K562 (cell line): ENCODE data around the gene PPP1R37. TPM values are rescaled to one million over a fixed set of nuclear protein-coding genes. Genes with fewer than 3 reads are reported as not detected.

ENCODE experiments used
- ATAC-seq: fragments of 200-7000 bp; cut with Tn5 transposase; 3 replicates; pipeline ENCODE4 v1.9.1; 2020; ENCODE audit warnings: moderate library complexity
- BruUV-seq: library from RNA; stranded (reverse); fragments of 400-500 nt; replicated peaks from 2 replicates; lab custom pipeline; 2021; lab: Mats Ljungman, UMichigan
- CTCF ChIA-PET: fragments of 300-600 bp; formaldehyde crosslinking; extraction: SDS; loops from one replicate; lab custom pipeline; 2021; ENCODE audit warnings: low intra/inter-chr PET ratio; lab: Yijun Ruan, JAX
- POLR2A ChIA-PET: fragments of 300-600, 350-650 bp; sonication (Branson Sonifier 250); formaldehyde crosslinking; extraction: SDS; loops from one replicate; lab custom pipeline; 2021; ENCODE audit warnings: antibody characterized with exemption, inconsistent platforms; lab: Yijun Ruan, JAX
- DNase-seq, 4 experiments: peaks; one replicate each; pipeline versions ENCODE4 v3.0.0 to v3.0.0-alpha.2; 2011 to 2018; ENCODE audit warnings: low spot score in 3 of 4, mixed read lengths in 3 of 4; ENCODE audit errors: extremely low read depth in 1 of 4
- FAIRE-seq: peaks from 2 replicates; lab custom pipeline; 2011; peaks lifted over from hg19 to GRCh38; lab: Jason Lieb, UNC
- H2AFZ ChIP-seq: 2 replicates; pipeline ENCODE4 v1.6.0; 2011; ENCODE audit warnings: low read depth, low read length, control low read depth, inconsistent platforms
- H3K27ac ChIP-seq: fragments of 200-600 bp; 3 replicates; pipeline ENCODE4 v1.8.0; 2011; ENCODE audit warnings: low read depth, mild to moderate bottlenecking, control low read depth, inconsistent platforms, low read length, moderate library complexity, mixed read lengths; ENCODE audit errors: extremely low read depth
- H3K27me3 ChIP-seq, 2 experiments: fragments of 300-600 bp in 1 of 2; 2 replicates in 1 of 2; 3 replicates in 1 of 2; pipeline versions ENCODE4 v1.6.0 to v1.8.0; 2011; ENCODE audit warnings: inconsistent platforms in 2 of 2, low read length in 2 of 2, mild to moderate bottlenecking in 1 of 2, mixed read lengths in 1 of 2, moderate library complexity in 1 of 2; ENCODE audit not compliant: control insufficient read depth in 2 of 2, insufficient read depth in 2 of 2
- H3K36me3 ChIP-seq: fragments of 300-600 bp; 3 replicates; pipeline ENCODE4 v1.8.0; 2011; ENCODE audit warnings: mild to moderate bottlenecking, low read length, inconsistent platforms; ENCODE audit not compliant: control insufficient read depth, insufficient read depth
- H3K4me1 ChIP-seq, 2 experiments: fragments of 200-600 bp in 1 of 2; replicated peaks in 1 of 2; 2 replicates in 1 of 2; 3 replicates in 1 of 2; pipeline versions ENCODE4 v1.5.1 to v1.8.0; 2011; ENCODE audit warnings: inconsistent platforms in 2 of 2, low read length in 2 of 2, mild to moderate bottlenecking in 1 of 2, mixed read lengths in 1 of 2, moderate library complexity in 1 of 2; ENCODE audit not compliant: control insufficient read depth in 2 of 2, insufficient read depth in 2 of 2
- H3K4me2 ChIP-seq: 2 replicates; pipeline ENCODE4 v1.6.1; 2011; ENCODE audit warnings: low read length, control low read depth, inconsistent platforms, mixed read lengths; ENCODE audit not compliant: insufficient read depth
- H3K4me3 ChIP-seq: fragments of 200-600 bp; sonication (generic), shearing (Covaris generic); 2 replicates; pipeline ENCODE4 v1.5.1; 2016; ENCODE audit warnings: control low read depth, inconsistent platforms
- H3K79me2 ChIP-seq: fragments of 200-600 bp; 3 replicates; pipeline ENCODE4 v1.8.0; 2011; ENCODE audit warnings: low read length, inconsistent platforms; ENCODE audit not compliant: control insufficient read depth, insufficient read depth
- H3K9ac ChIP-seq, 2 experiments: 2 replicates each; pipeline versions ENCODE4 v1.6.0 to v1.6.1; 2011; ENCODE audit warnings: low read depth in 2 of 2, low read length in 2 of 2, control low read depth in 1 of 2, inconsistent platforms in 1 of 2, mild to moderate bottlenecking in 1 of 2, mixed read lengths in 1 of 2; ENCODE audit not compliant: insufficient read depth in 1 of 2
- H3K9me1 ChIP-seq: one replicate; pipeline ENCODE4 v1.6.0; 2011; ENCODE audit warnings: inconsistent platforms, mild to moderate bottlenecking, low read length, moderate library complexity; ENCODE audit not compliant: control insufficient read depth, insufficient read depth
- H3K9me3 ChIP-seq: replicated peaks from 2 replicates; pipeline ENCODE4 v1.5.1; 2011; ENCODE audit warnings: low read depth, low read length, inconsistent platforms; ENCODE audit not compliant: control insufficient read depth, insufficient read depth
- H4K20me1 ChIP-seq: replicated peaks from 2 replicates; pipeline ENCODE4 v1.6.1; 2011; ENCODE audit warnings: low read length, inconsistent platforms, mixed read lengths; ENCODE audit not compliant: control insufficient read depth, insufficient read depth
- HDAC8 ChIP-seq: fragments of 450-650 bp; IDR thresholded peaks from 2 replicates; pipeline ENCODE4 v1.6.1; 2016; ENCODE audit warnings: mild to moderate bottlenecking, missing genetic modification characterization, moderate library complexity, missing compliant biosample characterization
- PYGO2 ChIP-seq: fragments of 450-650 bp; IDR thresholded peaks from 2 replicates; pipeline ENCODE4 v1.6.1; 2016; ENCODE audit warnings: mild to moderate bottlenecking, missing genetic modification characterization, moderate library complexity, missing compliant biosample characterization
- ZBTB12 ChIP-seq: fragments of 250-450 bp; sonication (Bioruptor Pico); IDR thresholded peaks from 2 replicates; pipeline ENCODE4 v1.4.0; 2020
- ZNF609 ChIP-seq: sonication (generic); formaldehyde crosslinking; IDR thresholded peaks from 2 replicates; pipeline ENCODE4 v1.8.1; 2023; ENCODE audit warnings: missing genetic modification reagents, mild to moderate bottlenecking, borderline replicate concordance
- WGBS: fragments of 100-300 bp; shearing (Covaris generic); methylation state at CpG from one replicate; pipeline ENCODE4 v1.1.6; 2016; ENCODE audit warnings: low coverage, mixed read lengths; ENCODE audit not compliant: insufficient coverage; ENCODE audit errors: missing lambda C conversion rate; 5-methylcytosine and 5-hydroxymethylcytosine counted together
- in situ Hi-C: fragments of 300-500 bp; cut with MboI; formaldehyde crosslinking; loops from 4 replicates; pipeline ENCODE4 v1.15.0; 2018; ENCODE audit warnings: inconsistent platforms, mixed read lengths
- intact Hi-C: fragments of 100-400 bp; cut with micrococcal nuclease; formaldehyde crosslinking; loops from 2 replicates; pipeline ENCODE4 v1.14.2; 2022
- polyA plus RNA-seq, 8 experiments: library from polyadenylated mRNA; depleted of rRNA in 4 of 8; stranded (reverse) in 5 of 8; unstranded in 3 of 8; fragments of >200 nt; fragmentation: Nextera tagmentation in 2 of 8; fragmentation: Illumina TruSeq in 1 of 8; extraction: Ambion mirVana in 2 of 8; extraction: Trizol in 1 of 8; gene quantifications; 2 replicates each; pipeline versions ENCODE4 v1.2.1 to v1.2.3, GENCODE V29; 2011 to 2014; ENCODE audit warnings: inconsistent platforms in 1 of 8, missing spikeins in 1 of 8
- total RNA-seq, 7 experiments: library from RNA; depleted of rRNA in 6 of 7; stranded (reverse); fragments of >200 nt in 6 of 7; fragmentation: Illumina TruSeq in 2 of 7; extraction: Trizol in 2 of 7; gene quantifications; 2 replicates each; pipeline versions ENCODE4 v1.2.1 to v1.2.3, GENCODE V29; 2011 to 2021; ENCODE audit warnings: low replicate concordance in 1 of 7

PPP1R37 gene
- total and polyA plus RNA-seq, 9 of the 15 experiments (the other 6 are each of a cell fraction or from before 2014, with no cell fraction given), result 0.04 to 20.3 (median 7.3) TPM

- FAIRE-seq (no peak), ATAC-seq (peak; percentile 63), DNase-seq (peak in 1 of 4 experiments; percentile 18)
- Histone ChIP-seq H3K9ac (no peak overlapping the region; a peak in 1 of 4 replicates), H3K4me3 (no peak overlapping the region), H2AFZ (no peak overlapping the region), H3K36me3 (peaks cover 33% of the 10 kb centered on the region; the same call in 1 of the 3 replicates), H3K4me1 (peaks cover 0 to 65% of the 10 kb centered on the region in 2 experiments; a peak in 2 of 5 replicates), H3K4me2 (no peak overlapping the region), H3K9me3 (no peaks in the 10 kb centered on the region), H4K20me1 (no peaks in the 10 kb centered on the region), H3K79me2 (no peaks in the 10 kb centered on the region), H3K9me1 (no peaks in the 10 kb centered on the region), H3K27ac (no peak overlapping the region), H3K27me3 (no peaks in the 10 kb centered on the region)
- ChIA-PET CTCF (no interaction called here), POLR2A (interaction anchor here (0.5 to 1.8 kb wide), 3 partner anchors 16 to 39 kb away, joined by 3 to 4 read pairs (median 3); no protein-coding TSS in a partner anchor)
- intact Hi-C loops (no loop called here), in situ Hi-C loops (no loop called here)
- 75% methylated on average over 18 of the region's 18 CpGs for WGBS
- BruUV-seq, result no TSS peak
- TF ChIP-seq HDAC8 (tag), result no peak
- no peak for TF ChIP-seq ZNF609 (CRISPR knock-in tag)
- no peak for TF ChIP-seq ZBTB12 (CRISPR knock-in tag)
- no peak for TF ChIP-seq PYGO2
Observed at GRCh38 chr19:45147835-45148676, 55.1 kb downstream of the PPP1R37 start.
